GM18520 (cell line): ENCODE results near the gene OTULIN.

Experiments
- ATAC-seq: cut with Tn5 transposase; IDR thresholded peaks from one replicate; pipeline ENCODE4 v1.9.1; 2021; ENCODE audit not compliant: unreplicated experiment

The OTULIN gene

GRCh38 chr5:14667770-14668169 is 3.3 kb downstream of the OTULIN start:
- ATAC-seq = no peak

GRCh38 chr5:14668181-14668591 is 3.7 kb downstream of the OTULIN start:
- ATAC-seq = no peak

GRCh38 chr5:14669415-14669814 is 4.9 kb downstream of the OTULIN start:
- no peak for ATAC-seq

- no peak for ATAC-seq
These were observed 5.5 kb downstream of the OTULIN start for GRCh38 chr5:14669975-14670374.

- no peak for ATAC-seq
These were observed 6.9 kb downstream of the OTULIN start for GRCh38 chr5:14671414-14671813.

GRCh38 chr5:14672082-14672481 is 7.6 kb downstream of the OTULIN start:
- ATAC-seq = no peak

- no peak for ATAC-seq
These were observed 8.2 kb downstream of the OTULIN start for GRCh38 chr5:14672484-14673394.

- ATAC-seq = no peak
These were observed 8.9 kb downstream of the OTULIN start for GRCh38 chr5:14673443-14673842.

GRCh38 chr5:14674983-14675854 is 10.7 kb downstream of the OTULIN start:
- ATAC-seq = no peak

GRCh38 chr5:14675865-14676300 is 11.4 kb downstream of the OTULIN start:
- ATAC-seq = peak; percentile 27

- ATAC-seq = no peak
These were observed 11.8 kb downstream of the OTULIN start for GRCh38 chr5:14676320-14676719.

- no peak for ATAC-seq
These were observed 14.3 kb downstream of the OTULIN start for GRCh38 chr5:14678773-14679334.

- ATAC-seq = no peak
These were observed 15.1 kb downstream of the OTULIN start for GRCh38 chr5:14679595-14679994.

- no peak for ATAC-seq
These were observed 16.8 kb downstream of the OTULIN start for GRCh38 chr5:14681236-14681752.

GRCh38 chr5:14683906-14684455 is 19.5 kb downstream of the OTULIN start:
- ATAC-seq = no peak

GRCh38 chr5:14684757-14685156 is 20.2 kb downstream of the OTULIN start:
- ATAC-seq = no peak

GRCh38 chr5:14685757-14686156 is 21.2 kb downstream of the OTULIN start:
- peak; percentile 99 for ATAC-seq

- ATAC-seq = no peak
These were observed 22.0 kb downstream of the OTULIN start for GRCh38 chr5:14686517-14686916.

GRCh38 chr5:14687023-14687665 is 22.6 kb downstream of the OTULIN start:
- ATAC-seq = no peak

- no peak for ATAC-seq
These were observed 28.6 kb downstream of the OTULIN start for GRCh38 chr5:14693070-14693469.
